Adipocyte (in vitro differentiated cells): ENCODE measurements around the gene MAD1L1.

Experiments
- DNase-seq: peaks from one replicate; pipeline ENCODE4 v3.0.0-alpha.2; 2015; ENCODE audit warnings: low read depth
- H3K27me3 ChIP-seq: replicated peaks from 2 replicates; pipeline ENCODE4 v1.7.0; 2013; ENCODE audit warnings: mild to moderate bottlenecking, low read length, moderate library complexity; ENCODE audit not compliant: control insufficient read depth, insufficient read depth
- H3K36me3 ChIP-seq: 2 replicates; pipeline ENCODE4 v1.7.0; 2013; ENCODE audit warnings: low read length, mild to moderate bottlenecking, moderate library complexity; ENCODE audit not compliant: control insufficient read depth, insufficient read depth, severe bottlenecking
- H3K4me1 ChIP-seq: 2 replicates; pipeline ENCODE4 v1.7.0; 2013; ENCODE audit warnings: mild to moderate bottlenecking, low read length, moderate library complexity; ENCODE audit not compliant: control insufficient read depth, insufficient read depth
- H3K4me3 ChIP-seq: 2 replicates; pipeline ENCODE4 v1.7.0; 2013; ENCODE audit warnings: mild to moderate bottlenecking, low read length, moderate library complexity
- H3K9ac ChIP-seq: 2 replicates; pipeline ENCODE4 v1.7.0; 2013; ENCODE audit warnings: mild to moderate bottlenecking, low read length, moderate library complexity
- H3K9me3 ChIP-seq: 2 replicates; pipeline ENCODE4 v1.7.0; 2013; ENCODE audit warnings: mild to moderate bottlenecking, low read length, moderate library complexity; ENCODE audit not compliant: control insufficient read depth

The MAD1L1 gene

GRCh38 chr7:2138146-2138765 lies 94.5 kb downstream of the MAD1L1 start:
- DNase-seq: no peak
- Histone ChIP-seq H3K36me3 (peaks cover 15% of the 10 kb centered on the region), H3K27me3 (no peaks in the 10 kb centered on the region), H3K4me3 (no peak overlapping the region), H3K9ac (no peak overlapping the region), H3K4me1 (peaks cover 2% of the 10 kb centered on the region), H3K9me3 (no peaks in the 10 kb centered on the region)

GRCh38 chr7:2134740-2135139 lies 98.0 kb downstream of the MAD1L1 start:
- no peaks in the 10 kb centered on the region for H3K27me3 ChIP-seq
- no peaks in the 10 kb centered on the region for H3K4me1 ChIP-seq
- H3K9me3 ChIP-seq: no peaks in the 10 kb centered on the region
- peaks cover 15% of the 10 kb centered on the region for H3K36me3 ChIP-seq
- DNase-seq: no peak
- no peak overlapping the region for H3K9ac ChIP-seq
- H3K4me3 ChIP-seq: no peak overlapping the region

GRCh38 chr7:2132243-2132642 lies 100.5 kb downstream of the MAD1L1 start:
- no peaks in the 10 kb centered on the region for H3K9me3 ChIP-seq
- H3K4me1 ChIP-seq: no peaks in the 10 kb centered on the region
- DNase-seq: no peak
- no peaks in the 10 kb centered on the region for H3K27me3 ChIP-seq
- peaks cover 15% of the 10 kb centered on the region for H3K36me3 ChIP-seq
- no peak overlapping the region for H3K4me3 ChIP-seq
- H3K9ac ChIP-seq: no peak overlapping the region

- no peak for DNase-seq
- H3K36me3 ChIP-seq: peaks cover 15% of the 10 kb centered on the region
- H3K4me3 ChIP-seq: no peak overlapping the region
- H3K9ac ChIP-seq: no peak overlapping the region
- H3K9me3 ChIP-seq: no peaks in the 10 kb centered on the region
- H3K4me1 ChIP-seq: no peaks in the 10 kb centered on the region
- H3K27me3 ChIP-seq: no peaks in the 10 kb centered on the region
Observed at GRCh38 chr7:2131800-2132199, 100.9 kb downstream of the MAD1L1 start.

- Histone ChIP-seq H3K9ac (no peak overlapping the region), H3K36me3 (peaks cover 15% of the 10 kb centered on the region), H3K9me3 (no peaks in the 10 kb centered on the region), H3K4me1 (no peaks in the 10 kb centered on the region), H3K4me3 (no peak overlapping the region), H3K27me3 (no peaks in the 10 kb centered on the region)
- no peak for DNase-seq
Observed at GRCh38 chr7:2131341-2131740, 101.4 kb downstream of the MAD1L1 start.

GRCh38 chr7:2130096-2130375 lies 102.7 kb downstream of the MAD1L1 start:
- Histone ChIP-seq H3K9ac (no peak overlapping the region), H3K27me3 (no peaks in the 10 kb centered on the region), H3K4me3 (no peak overlapping the region), H3K36me3 (peaks cover 11% of the 10 kb centered on the region), H3K4me1 (no peaks in the 10 kb centered on the region), H3K9me3 (no peaks in the 10 kb centered on the region)
- DNase-seq: no peak

GRCh38 chr7:2129323-2130095 lies 103.2 kb downstream of the MAD1L1 start:
- no peaks in the 10 kb centered on the region for H3K4me1 ChIP-seq
- no peaks in the 10 kb centered on the region for H3K9me3 ChIP-seq
- peaks cover 11% of the 10 kb centered on the region for H3K36me3 ChIP-seq
- DNase-seq: no peak
- no peak overlapping the region for H3K9ac ChIP-seq
- no peaks in the 10 kb centered on the region for H3K27me3 ChIP-seq
- no peak overlapping the region for H3K4me3 ChIP-seq

- Histone ChIP-seq H3K9ac (no peak overlapping the region), H3K36me3 (peaks cover 11% of the 10 kb centered on the region), H3K9me3 (no peaks in the 10 kb centered on the region), H3K27me3 (no peaks in the 10 kb centered on the region), H3K4me3 (no peak overlapping the region), H3K4me1 (no peaks in the 10 kb centered on the region)
- no peak for DNase-seq
Observed at GRCh38 chr7:2128601-2129322, 104.0 kb downstream of the MAD1L1 start.

GRCh38 chr7:2126621-2127020 lies 106.1 kb downstream of the MAD1L1 start:
- no peaks in the 10 kb centered on the region for H3K4me1 ChIP-seq
- H3K9me3 ChIP-seq: no peaks in the 10 kb centered on the region
- no peak for DNase-seq
- H3K36me3 ChIP-seq: peaks cover 4% of the 10 kb centered on the region
- H3K4me3 ChIP-seq: no peak overlapping the region
- no peaks in the 10 kb centered on the region for H3K27me3 ChIP-seq
- H3K9ac ChIP-seq: no peak overlapping the region

GRCh38 chr7:2125931-2126330 lies 106.8 kb downstream of the MAD1L1 start:
- H3K9ac ChIP-seq: no peak overlapping the region
- H3K4me3 ChIP-seq: no peak overlapping the region
- DNase-seq: no peak
- no peaks in the 10 kb centered on the region for H3K27me3 ChIP-seq
- no peaks in the 10 kb centered on the region for H3K4me1 ChIP-seq
- H3K9me3 ChIP-seq: no peaks in the 10 kb centered on the region
- H3K36me3 ChIP-seq: peaks cover 4% of the 10 kb centered on the region

GRCh38 chr7:2124604-2125345 lies 108.0 kb downstream of the MAD1L1 start:
- H3K4me1 ChIP-seq: no peaks in the 10 kb centered on the region
- H3K9ac ChIP-seq: no peak overlapping the region
- no peaks in the 10 kb centered on the region for H3K9me3 ChIP-seq
- no peaks in the 10 kb centered on the region for H3K27me3 ChIP-seq
- no peak overlapping the region for H3K4me3 ChIP-seq
- peaks cover 4% of the 10 kb centered on the region for H3K36me3 ChIP-seq
- no peak for DNase-seq
